Erythroblast (primary cell): ENCODE data around the gene ZC3H12D.

Experiments used
- GATA1 ChIP-seq: IDR thresholded peaks from 2 replicates; pipeline ENCODE4 v1.6.1; 2011; ENCODE audit warnings: low read depth, mild to moderate bottlenecking, control low read depth, low read length, moderate library complexity
- POLR2A ChIP-seq: IDR thresholded peaks from 2 replicates; pipeline ENCODE4 v1.6.1; 2011; ENCODE audit warnings: mild to moderate bottlenecking, low read length

DNA sequence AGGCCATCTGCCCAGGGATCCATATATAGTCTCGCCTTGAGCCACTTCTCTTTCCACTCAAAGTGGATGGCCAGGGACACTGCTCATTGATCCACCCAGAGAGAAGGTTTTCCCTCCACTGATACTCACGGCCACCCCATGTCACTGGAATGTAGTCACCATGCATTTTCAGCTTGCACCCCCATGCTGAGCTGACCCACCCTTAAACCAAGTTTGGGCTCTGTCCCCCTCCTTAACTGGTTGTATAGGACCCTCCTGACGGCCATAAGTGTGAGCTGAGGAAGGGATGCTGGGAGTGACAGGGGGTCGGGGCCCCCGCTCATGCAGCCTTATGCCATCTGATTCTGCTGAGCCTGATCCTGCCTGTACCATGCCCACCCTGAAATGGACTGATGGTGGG is 59.1 kb downstream of the ZC3H12D start:
- TF ChIP-seq POLR2A (no peak), GATA1 (no peak)
